Activated CD4-positive, alpha-beta T cell treated with anti-CD3 and anti-CD28 coated beads, Interleukin-2, Interleukin-6, amounts not matched to agents 100 ng/mL and 50 ng/mL, durations not matched to agents 16 hours and 8 hours (primary cell): ENCODE results near the gene DNAJB13.
A peak's percentile ranks its signal among the peaks of the same experiment; 100 is the strongest.
"Not testable (repeated sequence)": the region's sequence is repeated elsewhere in the genome, so short reads cannot be mapped to it uniquely, and the experiment has no call there.

Source experiments
- DNase-seq: peaks from one replicate; pipeline ENCODE4 v3.0.0-alpha.2; 2020

DNAJB13 gene

DNA sequence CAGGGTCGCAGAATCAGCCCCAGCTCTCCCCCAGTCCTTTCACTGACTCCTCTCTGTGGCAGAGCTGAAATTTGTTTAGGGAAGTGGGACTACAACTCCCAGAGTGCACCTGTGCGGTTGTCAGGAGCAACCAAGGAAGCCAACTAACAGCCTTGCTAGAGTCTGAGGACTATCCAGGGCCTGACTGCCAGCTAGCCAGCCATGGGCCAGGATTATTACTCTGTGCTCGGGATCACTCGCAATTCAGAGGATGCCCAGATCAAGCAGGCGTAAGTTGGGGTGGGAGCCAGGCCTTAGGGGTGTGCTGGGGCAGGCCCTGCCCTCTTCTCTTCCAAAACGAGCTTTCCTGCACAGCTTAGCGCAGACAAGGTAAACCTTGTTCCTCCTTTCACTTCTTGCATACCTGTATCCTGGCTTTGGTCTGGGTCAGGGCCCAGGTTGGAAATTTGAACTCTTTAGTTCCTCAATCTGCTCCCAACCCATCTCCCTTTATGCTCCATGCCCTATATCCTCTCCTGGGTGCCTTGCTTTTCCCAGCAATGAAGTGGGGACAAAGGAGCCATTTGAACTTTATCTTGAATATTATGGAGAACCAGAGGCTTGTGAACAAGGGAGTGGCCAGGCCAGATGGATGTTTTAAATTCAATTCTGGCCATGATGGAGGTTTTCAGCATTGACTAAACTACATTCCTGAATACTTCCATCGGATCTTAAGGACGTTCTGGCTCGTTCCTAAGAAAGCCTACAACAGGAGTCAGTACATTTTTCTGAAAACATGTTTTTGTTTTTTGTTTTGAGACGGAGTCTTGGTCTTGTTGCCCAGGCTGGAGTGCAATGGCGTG, at the start of gene DNAJB13:
TSS of gene DNAJB13 (plus strand) at position 158 of the 842 bp plus-strand sequence. CDS start at position 202, 44 bp downstream.
- peak; percentile 39 for DNase-seq

DNA sequence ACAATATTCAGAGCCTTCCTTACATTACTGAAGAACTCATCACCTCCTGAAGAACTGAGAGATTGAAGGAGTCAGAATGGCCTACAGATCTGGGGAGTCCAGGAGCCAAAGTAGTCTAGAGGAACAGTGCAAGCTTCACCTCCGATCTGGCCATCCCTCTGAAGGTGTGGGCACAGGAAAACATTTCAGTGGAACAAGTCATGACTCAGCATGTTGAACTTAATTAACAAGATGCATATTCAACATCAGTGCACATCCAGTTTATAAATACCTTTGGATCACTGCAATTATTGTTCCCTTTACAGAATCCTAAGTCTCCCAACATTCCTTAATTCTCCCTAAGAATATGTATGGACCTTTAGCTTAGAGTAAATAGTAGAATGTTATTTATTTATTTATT, 48.5 kb upstream of the DNAJB13 start:
- DNase-seq, result no peak

- DNase-seq, result peak; percentile 30
Measured at GRCh38 chr11:73907191-73907590, 43.6 kb upstream of the DNAJB13 start.

DNA sequence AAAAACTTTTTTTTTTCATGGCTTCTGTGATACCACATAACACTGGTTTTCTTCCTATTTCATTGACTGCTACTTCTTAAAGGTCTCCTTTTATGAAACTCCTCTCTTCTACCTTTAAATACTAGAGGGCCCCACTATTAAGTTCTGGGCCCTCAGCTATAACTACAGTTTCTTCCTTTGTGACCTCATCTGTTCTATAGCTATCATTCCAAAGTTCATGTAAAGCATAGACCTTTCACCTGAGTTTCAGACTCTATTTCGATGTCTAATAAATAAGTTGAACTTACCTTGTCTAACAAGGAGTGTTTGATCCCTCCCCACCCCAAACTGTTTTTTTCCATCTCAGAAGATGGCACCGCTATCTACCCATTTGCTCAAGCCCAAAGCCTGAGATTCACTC, 38.8 kb upstream of the DNAJB13 start:
- DNase-seq, result no peak

GRCh38 chr11:73913472-73913871, 37.4 kb upstream of the DNAJB13 start:
- DNase-seq, result no peak

- no peak for DNase-seq
Measured at GRCh38 chr11:73914284-73914683, 36.5 kb upstream of the DNAJB13 start.

GRCh38 chr11:73916435-73916834, 34.4 kb upstream of the DNAJB13 start:
- DNase-seq, result no peak

DNA sequence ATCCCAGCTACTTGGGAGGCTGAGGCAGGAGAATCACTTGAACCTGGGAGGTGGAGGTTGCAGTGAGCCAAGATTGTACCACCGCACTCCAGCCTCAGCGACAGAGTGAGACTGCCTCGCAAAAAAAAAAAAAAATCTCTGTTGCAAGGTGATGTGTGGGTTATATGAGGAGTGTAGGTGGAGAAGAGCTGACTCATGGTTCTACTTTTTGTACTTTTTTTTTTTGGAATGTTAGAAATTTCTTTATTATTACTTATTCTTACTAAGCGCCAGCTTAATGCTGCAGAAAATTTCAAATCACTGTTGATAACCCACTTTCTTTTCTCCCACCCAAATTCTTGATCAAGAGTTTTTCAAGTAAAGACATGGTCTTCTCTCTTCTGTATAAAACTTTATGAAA, 29.6 kb upstream of the DNAJB13 start:
- DNase-seq, result no peak

DNA sequence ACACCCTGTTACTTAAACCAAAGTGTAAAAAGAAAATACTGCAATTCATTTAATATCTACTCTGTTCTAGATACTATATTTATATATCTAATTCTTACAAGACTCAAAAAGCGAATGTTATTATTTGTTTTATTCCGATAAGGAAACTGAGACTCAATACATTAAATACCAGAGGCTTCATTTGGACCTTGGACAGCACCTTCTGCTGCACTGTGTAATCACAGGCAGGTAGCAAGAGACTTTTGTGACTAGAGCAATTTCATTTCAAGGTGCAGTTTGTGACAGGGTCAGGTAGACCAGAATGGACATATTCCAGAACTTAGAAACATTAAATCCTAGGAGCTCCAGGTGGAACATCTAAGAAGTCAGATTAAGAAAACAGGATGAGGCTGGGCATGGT, 21.4 kb upstream of the DNAJB13 start:
- DNase-seq, result no peak

- peak; percentile 39 for DNase-seq
Measured at GRCh38 chr11:73931039-73931645, 19.7 kb upstream of the DNAJB13 start.

- DNase-seq, result no peak
Measured at GRCh38 chr11:73931951-73932350, 18.9 kb upstream of the DNAJB13 start.

- no peak for DNase-seq
Measured at GRCh38 chr11:73932781-73933180, 18.0 kb upstream of the DNAJB13 start.

GRCh38 chr11:73936047-73936446, 14.8 kb upstream of the DNAJB13 start:
- not testable (repeated sequence) for DNase-seq

- DNase-seq, result no peak
Measured at GRCh38 chr11:73939096-73939495, 11.7 kb upstream of the DNAJB13 start.

DNA sequence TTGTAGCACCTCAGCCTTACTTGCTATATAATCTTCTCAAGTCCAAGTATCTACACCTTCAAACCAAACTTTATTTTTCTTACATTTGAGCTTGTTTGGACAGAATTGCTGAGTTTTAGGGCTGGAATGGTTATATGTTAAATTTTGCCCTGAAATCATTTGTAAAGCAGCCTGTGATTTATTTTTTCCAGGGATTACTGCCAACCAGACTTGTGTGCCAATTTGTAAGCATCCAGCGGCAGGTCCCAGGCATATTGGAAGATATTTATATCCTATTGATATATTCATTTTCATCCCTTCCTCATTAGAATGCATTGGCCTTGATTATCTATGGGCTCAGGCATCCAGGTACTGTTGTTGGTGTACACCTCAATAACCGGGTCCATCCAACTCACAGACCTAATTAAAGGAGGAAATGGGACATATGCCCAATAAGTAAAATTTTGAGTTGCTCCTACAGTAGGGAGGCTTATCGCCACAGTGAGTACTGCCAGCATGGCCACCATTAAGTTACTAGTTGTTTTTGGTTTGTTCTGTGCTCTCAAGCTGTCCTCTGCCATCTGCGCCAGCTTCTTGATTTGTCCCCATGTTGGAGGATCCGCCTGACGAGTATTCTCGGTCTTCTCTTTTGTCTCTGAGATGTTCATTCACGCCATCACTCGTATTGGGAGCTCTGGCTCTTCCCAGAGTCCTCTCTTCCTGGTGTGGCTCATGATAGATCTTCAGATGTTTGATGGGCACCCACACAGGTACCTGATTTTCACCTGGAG, 9.8 kb upstream of the DNAJB13 start:
- no peak for DNase-seq

DNA sequence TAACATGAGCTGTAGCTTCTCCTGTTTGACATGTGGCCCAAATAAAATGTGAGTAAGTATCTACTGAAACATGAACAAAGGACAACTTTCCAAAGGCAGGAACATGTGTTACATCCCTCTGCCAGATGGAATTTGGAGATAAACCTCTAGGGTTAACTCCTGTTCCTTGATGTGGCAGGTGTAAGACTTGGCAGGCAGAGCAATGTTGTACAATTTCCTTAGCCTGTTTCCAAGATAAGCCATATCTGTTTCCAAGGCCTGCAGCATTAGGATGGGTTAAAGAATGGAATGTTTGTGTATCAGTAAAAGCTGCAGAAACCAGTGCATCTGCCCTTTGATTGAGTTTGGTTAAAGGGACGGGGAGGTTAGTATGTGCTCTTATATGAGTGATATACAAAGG, 8.8 kb upstream of the DNAJB13 start:
- DNase-seq, result no peak

GRCh38 chr11:73944085-73944484, 6.7 kb upstream of the DNAJB13 start:
- DNase-seq, result no peak

DNA sequence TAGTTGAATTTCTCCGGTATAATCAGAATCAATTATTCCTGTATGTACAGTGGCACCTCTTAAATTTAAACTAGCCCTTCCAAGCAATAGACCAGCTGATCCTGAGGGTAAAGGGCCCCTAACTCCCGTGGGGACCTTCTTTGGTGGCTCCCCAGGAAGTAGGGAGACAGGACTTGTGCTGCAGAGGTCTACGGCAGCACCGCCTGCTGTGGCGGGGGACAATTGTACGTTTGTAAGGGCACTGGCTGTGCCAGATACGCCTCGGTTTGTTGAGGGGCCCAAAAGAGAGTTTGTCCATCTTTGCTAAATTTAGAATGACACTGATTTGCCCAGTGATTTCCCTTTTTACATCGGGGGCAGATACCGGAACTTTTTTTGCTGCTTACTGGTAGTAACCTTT, 5.9 kb upstream of the DNAJB13 start:
- DNase-seq, result no peak

GRCh38 chr11:73945396-73945795, 5.4 kb upstream of the DNAJB13 start:
- DNase-seq, result no peak

DNA sequence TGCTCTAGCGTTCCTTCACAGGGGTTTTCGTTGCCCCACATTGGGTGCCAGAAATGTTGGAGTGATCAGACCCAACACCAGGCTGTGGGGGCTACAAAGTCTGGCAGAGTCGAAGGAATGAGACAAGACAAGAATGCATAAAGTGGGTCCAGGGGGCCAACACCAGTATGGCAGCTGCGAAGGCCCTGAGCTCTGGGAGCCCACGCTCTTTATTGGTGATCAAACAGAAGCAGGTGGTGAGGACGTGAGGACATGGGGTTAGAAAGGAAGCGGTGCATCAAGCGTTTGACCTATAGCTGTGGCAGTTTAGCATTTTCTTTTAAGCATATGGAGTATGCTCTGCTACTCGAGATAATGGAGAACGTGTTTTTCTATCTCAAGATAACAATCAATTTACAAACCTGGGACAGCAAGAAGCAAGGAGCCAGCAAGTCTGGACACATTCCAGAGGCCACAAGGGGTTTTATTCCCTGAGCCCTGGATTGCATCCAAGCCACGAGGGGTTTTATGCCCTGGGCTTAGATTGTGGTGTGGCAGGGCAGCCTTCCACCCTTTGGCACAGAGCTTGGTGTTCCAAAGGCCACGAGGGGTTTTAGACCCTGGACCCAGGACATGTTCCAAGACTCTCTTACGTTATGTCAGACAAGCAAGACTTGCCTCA, 3.9 kb upstream of the DNAJB13 start:
- DNase-seq, result no peak

GRCh38 chr11:73949246-73949645, 1.6 kb upstream of the DNAJB13 start:
- no peak for DNase-seq

DNA sequence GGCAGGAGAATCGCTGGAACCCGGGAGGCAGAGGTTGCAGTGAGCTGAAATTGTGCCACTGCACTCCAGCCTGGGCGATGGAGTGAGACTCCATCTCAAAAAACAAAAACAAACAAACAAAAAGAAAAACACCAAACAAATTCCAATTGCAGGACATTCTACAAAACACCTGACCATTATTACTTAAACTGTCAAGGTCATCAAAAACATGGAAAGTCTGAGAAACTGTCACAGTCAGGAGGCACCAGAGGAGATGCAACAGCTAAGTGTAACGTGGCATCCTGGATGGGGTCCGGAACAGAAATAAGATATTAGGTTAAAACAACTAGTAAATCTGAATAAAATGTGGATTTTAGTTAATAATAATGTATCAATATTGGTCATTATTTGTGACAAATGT, 914 bp upstream of the DNAJB13 start:
- DNase-seq, result no peak

GRCh38 chr11:73951797-73952196, 971 bp downstream of the DNAJB13 start:
- no peak for DNase-seq
